DMS79 treated with DMSO at 0.1 percent for 48 hours (cell line): Measurements from ENCODE around the gene MRPS23.
A peak's percentile ranks its signal among the peaks of the same experiment; 100 is the strongest.

Experiments
- DNase-seq: peaks from one replicate; lab custom pipeline; 2025; lab: John Stamatoyannopoulos, UW

The MRPS23 gene

GRCh38 chr17:57879437-57880085 is 29.7 kb upstream of the MRPS23 start:
- DNase-seq, result no peak

GRCh38 chr17:57877803-57878377 is 28.0 kb upstream of the MRPS23 start:
- DNase-seq, result no peak

DNA sequence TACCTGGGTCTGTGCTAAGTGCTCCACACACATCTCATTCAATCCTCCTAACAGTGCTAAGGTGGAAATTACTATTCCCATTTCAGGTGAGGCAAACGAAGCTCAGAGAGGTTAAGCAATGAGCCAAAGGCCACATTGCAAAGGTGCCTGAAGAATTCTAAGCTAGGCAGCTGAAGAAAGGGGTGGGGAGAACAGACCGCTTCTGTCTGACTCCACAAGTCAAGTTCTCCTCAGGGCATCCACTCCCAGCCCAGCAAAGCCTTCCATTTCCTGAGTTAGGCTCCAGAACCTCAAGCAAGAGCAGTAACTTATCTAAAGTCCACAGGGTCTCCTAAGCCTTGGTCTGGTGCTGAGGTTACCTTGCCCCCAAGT is 27.0 kb upstream of the MRPS23 start:
- DNase-seq, result no peak

DNA sequence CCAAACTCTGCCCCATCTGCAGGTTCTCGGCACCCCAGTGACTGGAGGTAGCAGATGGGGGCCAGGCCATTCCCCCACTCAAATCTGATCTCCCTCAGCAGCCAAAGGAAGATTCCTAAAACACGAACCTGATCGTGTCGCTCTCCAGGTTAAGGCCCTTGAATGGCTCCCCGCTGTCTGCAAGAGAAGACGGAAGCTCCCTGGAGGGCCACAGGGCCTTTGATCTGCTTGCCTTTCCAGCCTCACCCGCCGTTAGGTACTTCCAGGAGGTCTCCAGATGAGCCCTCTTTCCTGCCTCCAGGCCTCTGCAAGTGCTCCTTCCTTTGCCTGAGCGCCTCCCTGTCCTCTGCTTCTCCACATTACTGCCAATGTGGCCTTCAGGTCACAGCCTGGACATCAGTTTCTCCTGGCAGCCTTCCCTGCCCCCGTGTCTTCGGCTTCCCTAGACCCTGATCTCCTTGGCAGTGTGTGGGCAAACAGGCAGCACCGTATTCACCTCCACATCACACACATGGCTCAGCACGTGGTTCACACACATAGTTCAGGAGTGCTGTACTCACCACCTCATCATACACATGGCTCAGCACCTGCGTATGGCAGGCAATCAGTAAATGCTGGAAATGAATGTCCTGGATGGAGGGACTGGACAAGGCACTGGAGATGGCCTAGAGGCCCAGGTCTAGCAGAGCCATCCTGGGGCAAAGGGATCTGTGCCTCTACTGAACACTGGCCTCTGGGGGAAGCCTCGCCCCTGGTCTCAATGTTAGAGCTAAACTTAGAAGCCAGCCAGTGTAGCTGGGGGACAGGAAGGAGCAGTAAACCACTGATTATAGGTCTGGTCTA is 26.4 kb upstream of the MRPS23 start:
- no peak for DNase-seq

- peak; percentile 81 for DNase-seq
These were observed 25.6 kb upstream of the MRPS23 start for GRCh38 chr17:57875290-57876022.

DNA sequence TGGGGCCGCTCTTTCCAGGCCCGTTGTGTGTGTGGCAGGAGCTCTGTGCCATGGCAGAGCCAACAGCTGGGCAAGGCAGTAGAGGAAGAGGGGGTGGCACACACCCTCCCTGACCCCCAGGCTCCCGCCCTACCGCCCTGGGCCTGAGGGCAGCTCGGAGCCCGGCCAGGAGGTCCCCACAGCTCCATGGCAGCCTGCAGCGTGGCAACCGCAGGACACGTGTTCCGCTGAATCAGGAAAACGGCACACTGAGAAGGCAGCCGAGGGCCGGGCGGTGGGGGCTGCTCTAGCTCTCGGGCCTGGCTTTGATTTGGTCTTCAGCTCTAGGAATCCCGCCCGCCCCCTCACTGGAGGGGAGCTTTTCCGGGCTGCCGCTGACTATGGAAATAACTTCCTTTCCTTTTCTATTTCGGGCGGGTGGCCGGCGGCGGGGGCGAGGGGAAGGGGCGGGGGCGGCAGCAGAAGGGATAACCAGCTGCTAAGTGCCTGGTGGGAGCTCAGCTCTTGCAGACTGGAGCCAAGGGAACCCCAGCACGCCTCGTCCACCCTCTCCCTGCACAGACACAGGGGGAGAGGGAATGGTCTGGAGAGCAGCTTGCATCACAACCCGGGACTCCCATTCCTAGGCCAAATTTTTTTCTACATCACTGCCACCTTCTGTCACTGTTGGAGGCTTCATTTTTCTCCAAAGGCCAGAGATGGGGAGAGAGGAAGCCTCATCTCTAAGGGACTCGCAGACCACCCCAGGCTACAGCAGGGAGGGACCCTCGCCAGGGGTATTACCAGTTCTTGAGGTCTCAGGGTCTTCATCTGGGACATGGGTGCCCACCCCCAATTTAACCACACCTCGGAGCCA is 24.8 kb upstream of the MRPS23 start:
- no peak for DNase-seq

GRCh38 chr17:57874058-57874419 is 24.2 kb upstream of the MRPS23 start:
- no peak for DNase-seq

DNA sequence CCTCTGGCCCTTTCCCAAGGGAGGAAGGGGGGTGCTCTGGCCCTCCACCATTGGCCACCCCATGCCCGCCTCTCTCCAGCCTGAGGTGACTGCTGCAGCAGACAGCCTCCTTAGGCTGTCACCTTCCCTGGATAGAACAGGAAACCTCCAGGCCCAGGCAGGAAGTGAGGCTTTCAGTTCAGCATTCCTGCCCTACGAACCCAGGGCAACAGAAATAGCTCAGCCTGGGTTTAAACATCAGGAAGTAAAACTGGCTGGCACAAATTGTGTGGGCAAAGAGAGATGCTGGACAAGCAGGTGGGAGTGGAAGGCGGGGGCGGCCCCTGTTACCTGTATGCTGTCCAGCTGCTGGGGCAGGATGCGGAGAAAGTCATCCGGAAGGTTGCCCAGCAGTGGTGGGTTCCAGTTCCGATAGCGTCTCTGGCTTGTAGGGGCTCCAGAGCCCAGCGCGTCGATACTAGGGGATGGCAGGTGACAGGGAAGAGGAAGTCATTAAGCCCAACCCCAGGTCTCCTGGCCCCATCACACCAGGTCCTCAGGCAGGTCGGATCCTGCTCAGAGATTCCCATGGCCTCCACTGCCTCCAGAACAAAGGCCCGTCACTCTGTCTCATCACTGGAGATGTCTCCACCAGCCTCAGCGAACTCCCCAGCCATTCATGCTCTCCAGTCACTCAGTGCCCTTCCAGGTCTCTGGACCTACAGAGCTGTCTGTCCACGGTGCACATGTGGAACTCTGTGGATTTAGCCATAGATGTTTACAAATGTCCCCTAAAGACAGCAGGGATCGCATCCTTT is 23.6 kb upstream of the MRPS23 start:
- DNase-seq, result no peak

- no peak for DNase-seq
These were observed 22.7 kb upstream of the MRPS23 start for GRCh38 chr17:57872536-57872935.

DNA sequence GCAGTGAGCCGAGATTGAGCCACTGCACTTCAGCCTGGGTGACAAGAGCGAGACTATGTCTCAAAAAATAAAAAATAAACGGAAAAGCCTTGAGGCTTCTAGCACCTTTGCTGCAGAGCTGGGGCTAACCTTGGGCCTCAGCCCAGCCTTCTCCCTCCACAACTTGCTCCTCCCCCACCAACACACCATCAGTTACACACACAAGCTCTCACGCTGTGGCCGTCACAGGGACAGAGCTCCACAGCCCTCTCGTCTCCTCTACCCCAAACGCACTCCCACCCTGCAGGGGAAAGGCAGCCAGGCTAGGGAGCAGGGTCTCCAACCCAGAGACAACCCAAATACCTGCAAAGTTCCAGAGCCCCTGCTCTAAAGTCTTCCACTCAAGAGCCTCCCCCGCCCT is 22.0 kb upstream of the MRPS23 start:
- DNase-seq, result no peak

DNA sequence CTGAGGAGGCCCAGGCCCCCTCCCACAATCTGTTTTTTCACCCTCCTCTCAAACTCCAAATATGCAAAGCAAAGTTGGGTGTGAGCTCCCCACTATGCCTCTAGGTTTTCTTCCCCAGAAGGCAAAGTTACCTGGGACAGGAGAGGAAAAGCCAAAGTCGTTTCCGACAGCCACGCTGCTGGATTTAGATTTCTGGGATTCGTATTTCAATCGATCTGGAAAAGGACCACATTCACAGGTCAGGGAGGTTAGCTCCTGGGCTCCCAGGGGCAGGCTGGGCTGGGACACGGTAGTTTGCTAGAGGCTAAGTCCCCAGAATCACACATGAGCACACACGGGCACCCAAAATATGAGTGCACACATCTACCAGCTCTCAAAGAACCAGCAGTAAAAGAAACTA is 21.3 kb upstream of the MRPS23 start:
- DNase-seq, result no peak

- DNase-seq, result no peak
These were observed 20.4 kb upstream of the MRPS23 start for GRCh38 chr17:57870283-57870635.

DNA sequence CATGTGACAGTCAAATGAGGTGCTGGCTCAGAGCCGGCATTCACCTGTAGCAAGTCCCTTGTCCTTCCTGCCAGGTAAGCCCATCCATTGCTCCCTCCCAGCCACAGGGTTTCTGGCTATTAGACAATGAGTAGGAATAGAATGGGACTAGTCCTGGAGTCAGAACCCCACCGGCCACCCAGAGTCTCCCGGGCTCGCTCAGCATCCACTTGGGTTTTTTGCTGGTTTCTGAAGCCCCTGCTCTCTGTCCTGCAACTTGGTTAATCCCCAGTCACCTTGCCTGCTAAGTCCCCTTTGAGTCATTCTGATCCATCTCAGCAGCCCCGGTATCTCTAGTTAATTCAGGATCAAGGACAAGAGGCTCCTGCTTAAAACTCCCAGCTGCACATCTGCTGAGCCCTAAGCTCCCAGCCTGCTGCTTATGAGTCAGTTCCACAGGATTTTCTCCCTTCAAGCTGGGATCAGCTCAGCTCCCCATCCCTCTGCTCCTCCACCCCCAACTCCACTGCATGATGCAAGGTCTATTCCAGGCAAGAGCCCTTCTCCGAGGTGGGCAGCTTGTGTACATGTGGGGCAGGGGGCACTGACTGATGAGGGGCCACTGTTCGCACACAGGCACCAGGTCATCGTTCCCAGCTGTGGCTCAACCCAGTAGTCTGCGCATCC is 19.9 kb upstream of the MRPS23 start:
- DNase-seq, result no peak

DNA sequence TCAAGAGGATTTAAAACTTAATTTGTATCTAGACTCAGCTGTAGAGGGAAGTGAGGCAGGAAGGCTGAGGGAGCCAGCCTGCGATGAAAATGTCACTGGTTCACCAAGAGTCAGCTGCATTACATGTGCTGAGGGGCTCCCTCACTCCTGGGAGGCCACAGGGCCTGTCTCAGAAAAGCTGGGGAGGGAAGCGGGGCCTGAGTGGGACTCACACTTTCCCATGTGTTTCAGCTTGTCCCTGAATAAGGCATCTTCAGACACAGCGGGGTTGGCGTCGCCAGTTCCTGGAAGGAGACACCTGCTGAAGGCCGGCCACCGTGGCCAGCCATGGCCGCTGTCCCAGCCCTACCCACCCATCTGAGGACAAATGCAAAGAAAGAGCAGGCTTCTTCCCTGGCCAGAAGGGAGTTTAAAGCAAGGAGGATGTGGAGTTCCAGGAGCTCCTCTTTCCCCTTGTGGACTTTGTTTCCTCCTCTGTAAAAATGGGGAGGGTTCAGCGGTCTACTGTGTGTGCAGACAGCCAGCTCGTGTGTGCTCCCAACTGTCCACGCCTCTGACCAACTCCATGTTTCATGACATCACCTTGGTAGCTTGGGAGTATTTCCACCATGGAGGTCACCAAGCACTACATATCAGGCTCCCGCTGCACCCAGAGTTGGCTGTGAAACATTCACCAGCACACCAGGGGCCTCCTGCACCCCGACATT is 19.2 kb upstream of the MRPS23 start:
- no peak for DNase-seq

DNA sequence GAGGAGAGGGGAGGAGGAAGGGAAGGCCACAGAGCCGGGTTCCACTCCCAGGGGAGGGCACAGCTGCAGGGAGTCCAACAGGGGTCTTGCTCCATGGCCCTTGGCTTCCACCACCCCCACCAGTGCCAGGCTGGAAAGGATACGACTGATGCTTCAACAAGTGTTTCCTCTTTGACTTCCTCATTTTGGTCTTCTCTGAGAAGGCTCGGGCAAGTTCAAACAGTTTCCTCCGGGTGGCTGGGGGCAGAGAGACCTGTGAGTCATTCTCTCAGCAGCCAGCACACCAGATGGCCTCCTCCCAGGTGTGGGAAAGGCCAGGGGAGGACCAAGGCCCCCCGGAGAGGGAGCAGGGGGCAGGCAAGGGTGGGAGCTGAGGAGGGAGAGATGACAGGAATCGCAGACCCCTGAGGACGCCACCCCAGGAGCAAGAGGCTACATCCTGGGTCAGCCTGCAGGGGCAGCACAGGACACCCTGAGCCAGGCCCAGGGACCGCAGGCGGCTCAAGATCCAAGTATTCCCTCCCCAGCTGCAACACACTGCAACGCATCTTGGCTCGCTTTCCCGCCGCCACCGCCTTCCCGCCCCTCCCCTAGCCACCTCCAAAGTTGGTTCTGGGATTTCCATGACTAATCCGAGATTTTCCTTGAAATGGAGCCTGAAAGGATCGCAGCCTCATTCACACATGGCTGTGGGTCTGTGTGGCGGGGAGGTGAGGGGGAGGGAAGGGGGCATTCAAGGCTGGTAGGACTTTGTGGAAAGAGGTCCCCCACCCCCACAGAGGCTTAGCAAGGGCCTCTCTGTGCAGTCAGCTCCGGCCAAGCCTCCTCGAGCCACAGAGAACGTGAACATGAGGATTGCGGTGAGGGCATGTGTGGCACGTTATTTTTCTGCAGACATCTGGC is 18.4 kb upstream of the MRPS23 start:
- peak; percentile 8 for DNase-seq

DNA sequence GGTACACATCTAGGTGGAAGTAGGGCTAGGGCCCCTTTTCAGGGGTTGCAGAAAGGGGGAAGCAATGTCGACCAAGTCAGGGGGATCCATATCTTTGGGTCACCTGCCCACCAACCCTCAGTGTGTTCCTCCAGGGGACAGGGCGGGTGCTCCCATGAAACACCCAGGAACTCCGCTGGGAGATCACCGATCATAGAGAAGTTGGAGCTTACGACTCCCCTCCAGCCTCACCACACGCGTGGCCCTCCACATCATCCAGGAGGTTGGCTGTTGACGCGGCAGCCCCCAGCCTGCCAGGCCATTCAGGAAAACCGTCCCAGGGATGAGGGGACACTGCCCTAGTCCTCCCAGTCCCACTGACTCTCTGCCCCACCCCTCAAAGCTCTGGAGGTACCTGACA is 17.3 kb upstream of the MRPS23 start:
- no peak for DNase-seq

GRCh38 chr17:57866723-57867122 is 16.9 kb upstream of the MRPS23 start:
- DNase-seq, result no peak

DNA sequence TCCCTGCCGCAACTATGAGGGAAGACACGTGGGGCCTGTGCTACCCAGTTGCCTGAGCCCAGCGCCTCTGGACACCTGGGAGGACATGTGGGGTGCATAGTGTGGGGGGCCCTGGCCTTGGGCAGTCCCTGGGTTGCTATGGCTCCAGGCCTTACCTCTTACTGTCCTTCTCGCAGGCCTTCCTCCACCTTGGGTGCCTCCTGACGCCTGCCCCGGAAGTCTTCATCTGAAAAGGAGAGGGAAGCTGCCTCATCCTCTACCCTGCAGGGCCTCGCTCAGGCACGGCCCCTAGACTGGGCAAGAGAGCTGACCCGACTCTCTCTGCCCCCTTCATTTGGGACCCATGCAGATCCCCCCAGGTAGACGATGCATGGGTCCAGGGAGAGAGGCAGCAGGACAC is 16.5 kb upstream of the MRPS23 start:
- DNase-seq, result no peak

DNA sequence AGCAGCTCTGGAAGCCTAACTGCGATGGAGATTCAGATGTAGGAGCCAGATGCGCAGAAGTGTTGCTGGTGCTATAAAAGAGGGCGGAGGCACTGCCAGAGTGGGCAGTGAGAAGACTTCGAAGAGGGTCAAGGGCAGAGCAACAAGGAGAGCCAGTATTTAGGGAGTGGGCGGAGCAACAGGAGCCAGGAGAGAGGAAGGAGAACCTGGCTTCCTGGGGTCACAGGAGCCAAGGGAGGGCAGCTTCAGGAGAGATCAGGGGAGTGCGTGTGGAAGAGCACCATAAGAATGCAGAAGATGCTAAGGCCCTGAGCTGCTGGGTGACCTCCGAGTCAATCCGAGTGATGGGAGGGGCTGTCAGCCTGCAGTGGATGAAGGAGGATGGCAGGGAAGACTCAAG is 14.4 kb upstream of the MRPS23 start:
- DNase-seq, result no peak
